HepG2 (cell line): ENCODE measurements around the gene TMED9. TPM values are rescaled to one million over a fixed set of nuclear protein-coding genes. Genes with fewer than 3 reads are reported as not detected.

Experiments used
- AGO2 ChIP-seq: fragments of 200-400 bp; formaldehyde crosslinking; optimal IDR thresholded peaks from 2 replicates; pipeline ENCODE3; 2017; ENCODE audit warnings: mild to moderate bottlenecking, low read depth, low read length, moderate library complexity
- ATF1 ChIP-seq: IDR thresholded peaks from 2 replicates; pipeline ENCODE4 v1.6.1; 2016; ENCODE audit warnings: mild to moderate bottlenecking, control low read depth
- CENPT ChIP-seq: sonication (generic); formaldehyde crosslinking; IDR thresholded peaks from 2 replicates; pipeline ENCODE4 v1.8.0; 2022; ENCODE audit warnings: low read depth, mild to moderate bottlenecking, moderate library complexity, missing genetic modification reagents
- IRF2 ChIP-seq: IDR thresholded peaks from 2 replicates; pipeline ENCODE4 v1.6.1; 2018; ENCODE audit warnings: missing genetic modification reagents, missing compliant biosample characterization
- JDP2 ChIP-seq: sonication (generic); formaldehyde crosslinking; IDR thresholded peaks from 2 replicates; pipeline ENCODE4 v1.8.1; 2022; ENCODE audit warnings: missing genetic modification reagents, borderline replicate concordance
- POLR2AphosphoS2 ChIP-seq: IDR thresholded peaks from 2 replicates; pipeline ENCODE4 v1.6.1; 2011; ENCODE audit warnings: low read depth, low read length, improper control_type of control experiment
- RXRA ChIP-seq: sonication (generic); formaldehyde crosslinking; IDR thresholded peaks from 2 replicates; pipeline ENCODE4 v1.5.1; 2020; ENCODE audit warnings: missing genetic modification reagents
- TAF1 ChIP-seq: sonication (generic); formaldehyde crosslinking; IDR thresholded peaks from 2 replicates; pipeline ENCODE4 v1.4.0; 2020; ENCODE audit warnings: missing genetic modification reagents
- ZNF142 ChIP-seq: sonication (generic); formaldehyde crosslinking; IDR thresholded peaks from 2 replicates; pipeline ENCODE4 v1.4.0; 2020; ENCODE audit warnings: missing genetic modification reagents
- ZNF224 ChIP-seq: sonication (generic); formaldehyde crosslinking; IDR thresholded peaks from 2 replicates; pipeline ENCODE4 v1.5.0; 2020; ENCODE audit warnings: mild to moderate bottlenecking, missing genetic modification reagents
- ZNF367 ChIP-seq: sonication (generic); formaldehyde crosslinking; IDR thresholded peaks from 2 replicates; pipeline ENCODE4 v1.4.0; 2020; ENCODE audit warnings: missing genetic modification reagents, borderline replicate concordance
- ZNF503 ChIP-seq: sonication (generic); formaldehyde crosslinking; IDR thresholded peaks from 2 replicates; pipeline ENCODE4 v1.4.0; 2020; ENCODE audit warnings: missing genetic modification reagents
- ZNF883 ChIP-seq: sonication (generic); formaldehyde crosslinking; IDR thresholded peaks from 2 replicates; pipeline ENCODE4 v1.5.1; 2020; ENCODE audit warnings: mild to moderate bottlenecking, missing genetic modification reagents; ENCODE audit errors: not compliant biosample characterization
- polyA plus RNA-seq, 8 experiments: library from polyadenylated mRNA; depleted of rRNA in 3 of 8; stranded (reverse) in 7 of 8; unstranded in 1 of 8; fragments of >200 nt; fragmentation: Illumina TruSeq in 4 of 8; extraction: Trizol in 4 of 8; gene quantifications; 2 replicates each; pipeline versions ENCODE4 v1.2.1 to v1.2.3, GENCODE V29; 2011 to 2016; ENCODE audit warnings: low read depth in 4 of 8, missing spikeins in 1 of 8, mixed read lengths in 1 of 8; ENCODE audit not compliant: insufficient read depth in 1 of 8
- total RNA-seq, 5 experiments: library from RNA; depleted of rRNA; stranded (reverse); fragments of >200 nt; fragmentation: Illumina TruSeq; extraction: Trizol; gene quantifications; 2 replicates each; pipeline ENCODE4 v1.2.3, GENCODE V29; 2016; ENCODE audit warnings: low read depth in 1 of 5
- TF ChIP-seq, protein P1 (sequence below): sonication (generic); formaldehyde crosslinking; IDR thresholded peaks from 2 replicates; pipeline ENCODE4 v1.8.1; 2023; ENCODE audit warnings: missing genetic modification reagents, inconsistent platforms, borderline replicate concordance
- TF ChIP-seq, protein P2 (sequence below): sonication (generic); formaldehyde crosslinking; IDR thresholded peaks from 2 replicates; pipeline ENCODE4 v1.4.0; 2020; ENCODE audit warnings: missing genetic modification reagents

The TMED9 gene
- total and polyA plus RNA-seq, 2 of the 13 experiments (the other 11 are each of a cell fraction or from before 2014, with no cell fraction given) = 161 to 350 TPM

GRCh38 chr5:177592010-177592834 is at the start of gene TMED9 (continued):
- TF ChIP-seq ZNF142 (CRISPR knock-in tag) = no peak
- TF ChIP-seq, protein P1, sequence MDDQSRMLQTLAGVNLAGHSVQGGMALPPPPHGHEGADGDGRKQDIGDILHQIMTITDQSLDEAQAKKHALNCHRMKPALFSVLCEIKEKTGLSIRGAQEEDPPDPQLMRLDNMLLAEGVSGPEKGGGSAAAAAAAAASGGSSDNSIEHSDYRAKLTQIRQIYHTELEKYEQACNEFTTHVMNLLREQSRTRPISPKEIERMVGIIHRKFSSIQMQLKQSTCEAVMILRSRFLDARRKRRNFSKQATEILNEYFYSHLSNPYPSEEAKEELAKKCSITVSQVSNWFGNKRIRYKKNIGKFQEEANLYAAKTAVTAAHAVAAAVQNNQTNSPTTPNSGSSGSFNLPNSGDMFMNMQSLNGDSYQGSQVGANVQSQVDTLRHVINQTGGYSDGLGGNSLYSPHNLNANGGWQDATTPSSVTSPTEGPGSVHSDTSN = no peak
- no peak for TF ChIP-seq AGO2
- TF ChIP-seq CENPT (CRISPR knock-in tag) = no peak
- peak; percentile 72; the same call in 1 of the 2 replicates for TF ChIP-seq IRF2
- no peak for TF ChIP-seq ATF1 (CRISPR knock-in tag)
- TF ChIP-seq TAF1 (CRISPR knock-in tag) = peak; percentile 95
- TF ChIP-seq RXRA (CRISPR knock-in tag) = no peak
- TF ChIP-seq ZNF503 = 0 out of 2 replicates have a peak, but pooled peaks have one; percentile 16
- TF ChIP-seq JDP2 = no peak; the same call in 1 of the 2 replicates
- TF ChIP-seq ZNF883 = peak; percentile 80
- no peak for TF ChIP-seq ZNF224 (CRISPR knock-in tag)
- TF ChIP-seq, protein P2, sequence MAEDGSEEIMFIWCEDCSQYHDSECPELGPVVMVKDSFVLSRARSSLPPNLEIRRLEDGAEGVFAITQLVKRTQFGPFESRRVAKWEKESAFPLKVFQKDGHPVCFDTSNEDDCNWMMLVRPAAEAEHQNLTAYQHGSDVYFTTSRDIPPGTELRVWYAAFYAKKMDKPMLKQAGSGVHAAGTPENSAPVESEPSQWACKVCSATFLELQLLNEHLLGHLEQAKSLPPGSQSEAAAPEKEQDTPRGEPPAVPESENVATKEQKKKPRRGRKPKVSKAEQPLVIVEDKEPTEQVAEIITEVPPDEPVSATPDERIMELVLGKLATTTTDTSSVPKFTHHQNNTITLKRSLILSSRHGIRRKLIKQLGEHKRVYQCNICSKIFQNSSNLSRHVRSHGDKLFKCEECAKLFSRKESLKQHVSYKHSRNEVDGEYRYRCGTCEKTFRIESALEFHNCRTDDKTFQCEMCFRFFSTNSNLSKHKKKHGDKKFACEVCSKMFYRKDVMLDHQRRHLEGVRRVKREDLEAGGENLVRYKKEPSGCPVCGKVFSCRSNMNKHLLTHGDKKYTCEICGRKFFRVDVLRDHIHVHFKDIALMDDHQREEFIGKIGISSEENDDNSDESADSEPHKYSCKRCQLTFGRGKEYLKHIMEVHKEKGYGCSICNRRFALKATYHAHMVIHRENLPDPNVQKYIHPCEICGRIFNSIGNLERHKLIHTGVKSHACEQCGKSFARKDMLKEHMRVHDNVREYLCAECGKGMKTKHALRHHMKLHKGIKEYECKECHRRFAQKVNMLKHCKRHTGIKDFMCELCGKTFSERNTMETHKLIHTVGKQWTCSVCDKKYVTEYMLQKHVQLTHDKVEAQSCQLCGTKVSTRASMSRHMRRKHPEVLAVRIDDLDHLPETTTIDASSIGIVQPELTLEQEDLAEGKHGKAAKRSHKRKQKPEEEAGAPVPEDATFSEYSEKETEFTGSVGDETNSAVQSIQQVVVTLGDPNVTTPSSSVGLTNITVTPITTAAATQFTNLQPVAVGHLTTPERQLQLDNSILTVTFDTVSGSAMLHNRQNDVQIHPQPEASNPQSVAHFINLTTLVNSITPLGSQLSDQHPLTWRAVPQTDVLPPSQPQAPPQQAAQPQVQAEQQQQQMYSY (CRISPR knock-in tag) = peak; percentile 61; the same call in 1 of the 2 replicates
- no peak; the same call in 1 of the 2 replicates for TF ChIP-seq ZNF367 (CRISPR knock-in tag)
- TF ChIP-seq POLR2AphosphoS2 = no peak
